ENCODE measurements around the gene PRAMEF10.
"Not testable (repeated sequence)": the region's sequence is repeated elsewhere in the genome, so short reads cannot be mapped to it uniquely, and the experiment has no call there.

The PRAMEF10 gene

GRCh38 chr1:12898170-12898569 is at the start of gene PRAMEF10:
TSS of gene PRAMEF10 (minus strand) at chr1:12898270. CDS start at chr1:12895847, 2,423 bp downstream.
- DNase-seq = not testable (repeated sequence)

GRCh38 chr1:12947480-12947879 is 49.4 kb upstream of the PRAMEF10 start, which contains the start of gene PRAMEF6:
TSS of gene PRAMEF6 (minus strand) at chr1:12947580. CDS start at chr1:12942518, 5,062 bp downstream.
- not testable (repeated sequence) for DNase-seq

GRCh38 chr1:12924368-12924767 is 26.3 kb upstream of the PRAMEF10 start:
- DNase-seq = not testable (repeated sequence)

GRCh38 chr1:12921749-12922148 is 23.7 kb upstream of the PRAMEF10 start:
- not testable (repeated sequence) for DNase-seq

- not testable (repeated sequence) for DNase-seq
These were observed 18.2 kb upstream of the PRAMEF10 start, which contains the start of gene PRAMEF7 for GRCh38 chr1:12916310-12916709. TSS of gene PRAMEF7 (plus strand) at chr1:12916610. CDS start at chr1:12917693, 1,083 bp downstream.

- DNase-seq = not testable (repeated sequence)
These were observed 5.9 kb upstream of the PRAMEF10 start for GRCh38 chr1:12903793-12904572.

- not testable (repeated sequence) for DNase-seq
These were observed 1.1 kb upstream of the PRAMEF10 start for GRCh38 chr1:12899186-12899585.

- DNase-seq = not testable (repeated sequence)
These were observed 12.0 kb downstream of the PRAMEF10 start, which contains the start of gene PRAMEF4 for GRCh38 chr1:12886101-12886500. TSS of gene PRAMEF4 (minus strand) at chr1:12886201. CDS start at chr1:12883394, 2,807 bp downstream.

GRCh38 chr1:12878453-12878852 is 19.6 kb downstream of the PRAMEF10 start:
- DNase-seq = not testable (repeated sequence)

GRCh38 chr1:12863131-12863880 is 34.8 kb downstream of the PRAMEF10 start:
- not testable (repeated sequence) for DNase-seq

- DNase-seq = not testable (repeated sequence)
These were observed 41.3 kb downstream of the PRAMEF10 start, which contains the start of gene PRAMEF2 for GRCh38 chr1:12856786-12857185. TSS of gene PRAMEF2 (plus strand) at chr1:12857086. CDS start at chr1:12859010, 1,924 bp downstream.

GRCh38 chr1:12851779-12852178 is 46.3 kb downstream of the PRAMEF10 start:
- DNase-seq = no peak

GRCh38 chr1:12848620-12849019 is 49.5 kb downstream of the PRAMEF10 start, which contains the start of gene HNRNPCL1:
TSS of gene HNRNPCL1 (minus strand) at chr1:12848720. CDS start at chr1:12848289, 431 bp downstream.
- DNase-seq = not testable (repeated sequence)

Data from NCI-H345 (cell line).